Liver (tissue), 3 donors: Measurements from ENCODE around the gene H2BK1.

Source experiments
- ATF3 ChIP-seq: IDR thresholded peaks from 2 replicates; pipeline ENCODE4 v1.6.1; 2016; ENCODE audit warnings: antibody characterized with exemption
- EGR1 ChIP-seq, 2 donors: IDR thresholded peaks; 2 replicates each; pipeline ENCODE4 v1.6.1; 2016 to 2018; ENCODE audit warnings: antibody characterized with exemption in 2 of 2, low read depth in 2 of 2
- FOXA1 ChIP-seq: IDR thresholded peaks from 2 replicates; pipeline ENCODE4 v1.6.1; 2016; ENCODE audit warnings: antibody characterized with exemption
- GABPA ChIP-seq, 2 donors: IDR thresholded peaks in 1 of 2; conservative IDR thresholded peaks in 1 of 2; 2 replicates each; pipeline ENCODE4 v1.6.1; 2016; ENCODE audit warnings: antibody characterized with exemption in 2 of 2, mild to moderate bottlenecking in 1 of 2, moderate library complexity in 1 of 2
- JUND ChIP-seq, 2 donors: IDR thresholded peaks; 2 replicates each; pipeline ENCODE4 v1.6.1; 2016; ENCODE audit warnings: antibody characterized with exemption in 2 of 2
- RAD21 ChIP-seq, 2 donors: IDR thresholded peaks; 2 replicates each; pipeline ENCODE4 v1.6.1; 2016; ENCODE audit warnings: antibody characterized with exemption in 2 of 2, mild to moderate bottlenecking in 2 of 2
- RXRA ChIP-seq, 2 donors: IDR thresholded peaks; 2 replicates each; pipeline ENCODE4 v1.6.1; 2017 to 2018; ENCODE audit warnings: antibody characterized with exemption in 2 of 2, mild to moderate bottlenecking in 1 of 2
- SP1 ChIP-seq: IDR thresholded peaks from 2 replicates; pipeline ENCODE4 v1.6.1; 2018; ENCODE audit warnings: antibody characterized with exemption, mild to moderate bottlenecking
- YY1 ChIP-seq: IDR thresholded peaks from 2 replicates; pipeline ENCODE4 v1.6.1; 2016; ENCODE audit warnings: antibody characterized with exemption, mild to moderate bottlenecking
- ZBTB33 ChIP-seq: IDR thresholded peaks from 2 replicates; pipeline ENCODE4 v1.6.1; 2016; ENCODE audit warnings: antibody characterized with exemption
- TF ChIP-seq, protein P1 (sequence below): fragments of 150-350 bp; IDR thresholded peaks from 2 replicates; pipeline ENCODE4 v1.5.1; 2017; ENCODE audit warnings: improper control_type of control experiment, low read depth, low read length; ENCODE audit not compliant: missing input control
- TF ChIP-seq, protein P2 (sequence below): IDR thresholded peaks from 2 replicates; pipeline ENCODE4 v1.6.1; 2016; ENCODE audit warnings: antibody characterized with exemption, mild to moderate bottlenecking
- TF ChIP-seq, protein P3 (sequence below): IDR thresholded peaks from 2 replicates; pipeline ENCODE4 v1.6.1; 2016; ENCODE audit warnings: antibody characterized with exemption
- donor health status: healthy.
- donor health status: healthy.

DNA sequence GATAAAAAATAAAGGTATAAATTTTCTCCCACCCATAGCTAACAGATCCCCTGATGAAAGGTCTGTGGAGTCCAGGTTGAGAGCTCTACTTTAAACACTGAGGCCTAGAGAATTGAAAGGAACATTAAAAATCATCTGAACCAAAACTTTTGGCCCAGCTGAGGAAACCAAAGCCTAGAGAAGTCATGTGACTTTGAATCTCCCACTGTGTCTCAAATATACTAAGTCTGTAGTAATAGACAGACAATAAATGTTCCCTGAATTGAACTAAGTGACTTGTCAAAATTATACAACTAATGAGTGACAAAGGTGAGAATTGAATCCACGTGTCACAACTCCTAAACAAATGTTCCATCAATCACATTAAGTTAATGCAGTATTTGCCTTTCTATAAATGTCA, 48.5 kb downstream of the H2BK1 start:
- TF ChIP-seq GABPA (IDR thresholded peaks at IDR 0.05 in 1 of 2, conservative IDR thresholded peaks at IDR 0.05 in 1 of 2) (no peak), SP1 (no peak), RAD21 (IDR thresholded peaks at IDR 0.05) (no peak), YY1 (no peak), JUND (IDR thresholded peaks at IDR 0.05) (no peak), ATF3 (no peak), EGR1 (IDR thresholded peaks at IDR 0.05; ENCODE audit: low read depth in 2 of 2) (no peak), FOXA1 (no peak), RXRA (IDR thresholded peaks at IDR 0.05) (no peak), ZBTB33 (no peak)
- TF ChIP-seq, protein P1, sequence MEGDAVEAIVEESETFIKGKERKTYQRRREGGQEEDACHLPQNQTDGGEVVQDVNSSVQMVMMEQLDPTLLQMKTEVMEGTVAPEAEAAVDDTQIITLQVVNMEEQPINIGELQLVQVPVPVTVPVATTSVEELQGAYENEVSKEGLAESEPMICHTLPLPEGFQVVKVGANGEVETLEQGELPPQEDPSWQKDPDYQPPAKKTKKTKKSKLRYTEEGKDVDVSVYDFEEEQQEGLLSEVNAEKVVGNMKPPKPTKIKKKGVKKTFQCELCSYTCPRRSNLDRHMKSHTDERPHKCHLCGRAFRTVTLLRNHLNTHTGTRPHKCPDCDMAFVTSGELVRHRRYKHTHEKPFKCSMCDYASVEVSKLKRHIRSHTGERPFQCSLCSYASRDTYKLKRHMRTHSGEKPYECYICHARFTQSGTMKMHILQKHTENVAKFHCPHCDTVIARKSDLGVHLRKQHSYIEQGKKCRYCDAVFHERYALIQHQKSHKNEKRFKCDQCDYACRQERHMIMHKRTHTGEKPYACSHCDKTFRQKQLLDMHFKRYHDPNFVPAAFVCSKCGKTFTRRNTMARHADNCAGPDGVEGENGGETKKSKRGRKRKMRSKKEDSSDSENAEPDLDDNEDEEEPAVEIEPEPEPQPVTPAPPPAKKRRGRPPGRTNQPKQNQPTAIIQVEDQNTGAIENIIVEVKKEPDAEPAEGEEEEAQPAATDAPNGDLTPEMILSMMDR = no peak
- TF ChIP-seq, protein P2, sequence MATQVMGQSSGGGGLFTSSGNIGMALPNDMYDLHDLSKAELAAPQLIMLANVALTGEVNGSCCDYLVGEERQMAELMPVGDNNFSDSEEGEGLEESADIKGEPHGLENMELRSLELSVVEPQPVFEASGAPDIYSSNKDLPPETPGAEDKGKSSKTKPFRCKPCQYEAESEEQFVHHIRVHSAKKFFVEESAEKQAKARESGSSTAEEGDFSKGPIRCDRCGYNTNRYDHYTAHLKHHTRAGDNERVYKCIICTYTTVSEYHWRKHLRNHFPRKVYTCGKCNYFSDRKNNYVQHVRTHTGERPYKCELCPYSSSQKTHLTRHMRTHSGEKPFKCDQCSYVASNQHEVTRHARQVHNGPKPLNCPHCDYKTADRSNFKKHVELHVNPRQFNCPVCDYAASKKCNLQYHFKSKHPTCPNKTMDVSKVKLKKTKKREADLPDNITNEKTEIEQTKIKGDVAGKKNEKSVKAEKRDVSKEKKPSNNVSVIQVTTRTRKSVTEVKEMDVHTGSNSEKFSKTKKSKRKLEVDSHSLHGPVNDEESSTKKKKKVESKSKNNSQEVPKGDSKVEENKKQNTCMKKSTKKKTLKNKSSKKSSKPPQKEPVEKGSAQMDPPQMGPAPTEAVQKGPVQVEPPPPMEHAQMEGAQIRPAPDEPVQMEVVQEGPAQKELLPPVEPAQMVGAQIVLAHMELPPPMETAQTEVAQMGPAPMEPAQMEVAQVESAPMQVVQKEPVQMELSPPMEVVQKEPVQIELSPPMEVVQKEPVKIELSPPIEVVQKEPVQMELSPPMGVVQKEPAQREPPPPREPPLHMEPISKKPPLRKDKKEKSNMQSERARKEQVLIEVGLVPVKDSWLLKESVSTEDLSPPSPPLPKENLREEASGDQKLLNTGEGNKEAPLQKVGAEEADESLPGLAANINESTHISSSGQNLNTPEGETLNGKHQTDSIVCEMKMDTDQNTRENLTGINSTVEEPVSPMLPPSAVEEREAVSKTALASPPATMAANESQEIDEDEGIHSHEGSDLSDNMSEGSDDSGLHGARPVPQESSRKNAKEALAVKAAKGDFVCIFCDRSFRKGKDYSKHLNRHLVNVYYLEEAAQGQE = no peak
- TF ChIP-seq, protein P3, sequence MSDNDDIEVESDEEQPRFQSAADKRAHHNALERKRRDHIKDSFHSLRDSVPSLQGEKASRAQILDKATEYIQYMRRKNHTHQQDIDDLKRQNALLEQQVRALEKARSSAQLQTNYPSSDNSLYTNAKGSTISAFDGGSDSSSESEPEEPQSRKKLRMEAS = no peak
